ENCODE results near the gene COPS6. TPM values are rescaled to one million over a fixed set of nuclear protein-coding genes. Genes with fewer than 3 reads are reported as not detected.

Gene COPS6
- total and polyA plus RNA-seq, 10 donors = 47.0 to 89.6 (median 76.3) TPM

- TF ChIP-seq POLR2AphosphoS5 (IDR thresholded peaks at IDR 0.05) (peak; percentile 88 to 92 (median 90)), POLR2A (IDR thresholded peaks at IDR 0.05) (peak in 1 of 3 donors; percentile 32), CTCF (IDR thresholded peaks at IDR 0.05 in 8 of 11, conservative IDR thresholded peaks at IDR 0.05 in 3 of 11) (peak in 5 of 11 experiments; percentile 8 to 34 (median 14))
- Histone ChIP-seq H3K4me3 (peak within 1 kb of the TSS; percentile 75 to 94 (median 90)), H3K36me3 (peaks cover 0 to 31% (median 6%) of the 10 kb centered on the region in 6 donors), H3K27ac (peak within 1 kb of the TSS; percentile 87 to 96 (median 90)), H3K9me3 (no peaks in the 10 kb centered on the region), H3K4me1 (peaks cover 16 to 67% (median 33%) of the 10 kb centered on the region in 6 donors), H3K27me3 (replicated peaks in 1 of 7) (no peaks in the 10 kb centered on the region)
- peak; percentile 98 for DNase-seq
- WGBS, 5 donors = 0 to 1% (median 0%) methylated on average over 30 to 49 of the region's 49 CpGs
- intact Hi-C loops (cut with DNase I; ENCODE audit: low total_unique reads) = no loop called here
Observed at GRCh38 chr7:100119072-100119969, 30.6 kb downstream of the COPS6 start, which contains the start of the genes CNPY4 and TAF6. Gene CNPY4, plus strand, starts transcription at chr7:100119634. Its CDS starts 111 bp downstream, at chr7:100119745. Gene TAF6, minus strand, starts transcription at chr7:100119358. Its CDS starts 5,149 bp downstream, at chr7:100114209.

GRCh38 chr7:100119970-100120732 lies 31.4 kb downstream of the COPS6 start:
- Histone ChIP-seq H3K27ac (peak overlapping the region; percentile 40 to 96 (median 89)), H3K4me1 (peaks cover 18 to 75% (median 41%) of the 10 kb centered on the region in 6 donors), H3K27me3 (replicated peaks in 1 of 7) (no peaks in the 10 kb centered on the region), H3K4me3 (peak overlapping the region; percentile 72 to 94 (median 88)), H3K36me3 (peaks cover 0 to 31% (median 2%) of the 10 kb centered on the region in 6 donors), H3K9me3 (no peaks in the 10 kb centered on the region)
- peak; percentile 86 for DNase-seq
- no peak for TF ChIP-seq POLR2A (IDR thresholded peaks at IDR 0.05)
- no peak for TF ChIP-seq POLR2AphosphoS5 (IDR thresholded peaks at IDR 0.05)
- no peak for TF ChIP-seq CTCF (IDR thresholded peaks at IDR 0.05 in 8 of 11, conservative IDR thresholded peaks at IDR 0.05 in 3 of 11)
- intact Hi-C loops (cut with DNase I; ENCODE audit: low total_unique reads) = no loop called here
- WGBS, 5 donors = 24 to 46% (median 26%) methylated on average over 11 to 19 of the region's 19 CpGs

GRCh38 chr7:100120733-100121036 lies 31.9 kb downstream of the COPS6 start:
- Histone ChIP-seq H3K4me1 (peaks cover 22 to 81% (median 47%) of the 10 kb centered on the region in 6 donors), H3K27ac (peak overlapping the region; percentile 40 to 96 (median 89)), H3K27me3 (replicated peaks in 1 of 7) (no peaks in the 10 kb centered on the region), H3K9me3 (no peaks in the 10 kb centered on the region), H3K36me3 (peaks cover 0 to 29% (median 0%) of the 10 kb centered on the region in 6 donors), H3K4me3 (peak overlapping the region in 5 of 8 donors; percentile 75 to 93 (median 92))
- intact Hi-C loops (cut with DNase I; ENCODE audit: low total_unique reads) = no loop called here
- no peak for TF ChIP-seq POLR2A (IDR thresholded peaks at IDR 0.05)
- no peak for TF ChIP-seq POLR2AphosphoS5 (IDR thresholded peaks at IDR 0.05)
- TF ChIP-seq CTCF (IDR thresholded peaks at IDR 0.05 in 8 of 11, conservative IDR thresholded peaks at IDR 0.05 in 3 of 11) = no peak
- 38 to 71% (median 48%) methylated on average over 1 of the region's 1 CpG for WGBS, 5 donors
- no peak for DNase-seq
